ENCODE results near the gene USP31. TPM values are rescaled to one million over a fixed set of nuclear protein-coding genes. Genes with fewer than 3 reads are reported as not detected.

Gene USP31
- total and polyA plus RNA-seq, 2 of the 8 experiments (the other 6 are each of a cell fraction or from before 2014, with no cell fraction given) = 6.7 to 19.0 TPM

GRCh38 chr16:23085949-23086348 lies 63.3 kb downstream of the USP31 start (continued):
- TF ChIP-seq EZH2 (IDR thresholded peaks at IDR 0.05; ENCODE audit: low read depth, low read length, severe bottlenecking) = no peak
- TF ChIP-seq MAX (IDR thresholded peaks at IDR 0.05) = no peak
